ENCODE measurements around the gene FAM149A.

Gene FAM149A

DNA sequence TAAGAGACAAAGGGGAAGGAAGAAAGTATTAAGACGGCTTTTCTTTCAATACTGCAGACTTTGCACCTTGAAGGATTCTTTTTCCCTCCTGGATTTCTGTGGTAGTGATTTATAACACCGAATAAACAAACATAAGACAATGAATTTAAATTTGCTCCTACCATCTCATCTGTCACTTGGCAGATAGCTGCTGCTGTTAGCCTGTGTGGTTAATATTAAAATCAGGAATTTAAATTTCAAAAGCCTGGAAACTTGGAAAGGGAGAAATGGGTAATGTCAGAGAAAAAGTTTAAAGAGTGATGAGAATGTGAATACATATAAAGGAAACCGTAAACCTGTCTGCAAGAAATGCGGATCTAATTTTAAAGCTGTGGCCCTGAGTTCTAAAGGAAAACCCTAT lies 3.4 kb downstream of the FAM149A start:
- DNase-seq = no peak

DNA sequence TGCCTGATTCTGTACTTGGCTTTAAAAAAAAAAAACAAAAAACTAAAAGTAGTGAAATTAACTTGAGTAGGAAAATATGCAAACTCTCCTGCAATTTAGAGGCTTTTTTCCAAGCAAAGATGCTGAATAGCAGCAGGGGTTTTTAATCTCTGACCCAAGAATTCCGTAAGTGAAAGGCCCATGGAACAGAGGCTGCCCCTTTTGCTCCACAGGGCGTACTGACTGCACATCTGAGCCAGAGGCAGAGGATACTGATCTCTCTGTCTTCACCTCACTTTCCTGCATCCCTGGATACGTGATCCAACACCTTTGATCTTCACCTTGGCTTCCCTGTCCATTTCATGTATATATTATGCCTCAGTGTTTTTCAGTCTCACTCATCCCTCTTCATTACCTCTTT lies 3.9 kb downstream of the FAM149A start:
- no peak for DNase-seq

DNA sequence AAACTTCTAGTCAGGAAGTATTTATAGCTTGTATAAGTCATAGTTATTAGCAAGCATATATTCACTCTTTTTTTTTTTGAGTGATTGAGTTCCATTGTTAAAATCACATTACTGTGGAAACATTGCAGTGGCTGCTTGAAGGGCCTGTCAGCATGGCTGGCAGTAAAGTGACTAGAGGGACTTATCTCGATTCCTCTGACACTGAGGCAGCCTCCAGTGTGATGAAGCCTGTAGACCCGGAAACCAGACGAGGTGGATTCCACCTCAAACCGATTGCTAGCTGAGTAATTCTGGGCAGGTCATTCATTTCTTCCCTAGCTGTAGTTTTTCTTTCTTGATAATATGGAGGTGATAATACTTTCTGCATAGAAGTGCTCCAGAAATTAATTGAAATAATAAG lies 4.7 kb downstream of the FAM149A start:
- DNase-seq = no peak

DNA sequence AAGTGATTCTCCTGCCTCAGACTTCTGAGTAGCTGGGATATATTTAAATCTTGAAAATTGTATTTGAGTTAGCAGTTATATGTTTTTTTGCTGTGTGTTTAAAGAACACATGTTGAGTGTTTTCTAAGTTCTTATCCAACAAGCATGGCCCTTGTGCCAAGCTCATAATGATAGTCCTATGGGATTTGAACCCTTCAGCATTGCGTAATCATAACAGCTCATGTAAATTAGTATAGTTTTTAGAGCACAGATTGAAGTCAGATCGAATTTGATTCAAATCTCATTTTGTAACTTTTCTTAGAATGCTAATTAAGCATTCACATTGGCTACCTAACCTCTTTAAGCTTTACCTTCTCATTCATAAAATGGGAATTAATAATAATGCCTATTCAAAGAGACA lies 12.2 kb downstream of the FAM149A start:
- no peak for DNase-seq

DNA sequence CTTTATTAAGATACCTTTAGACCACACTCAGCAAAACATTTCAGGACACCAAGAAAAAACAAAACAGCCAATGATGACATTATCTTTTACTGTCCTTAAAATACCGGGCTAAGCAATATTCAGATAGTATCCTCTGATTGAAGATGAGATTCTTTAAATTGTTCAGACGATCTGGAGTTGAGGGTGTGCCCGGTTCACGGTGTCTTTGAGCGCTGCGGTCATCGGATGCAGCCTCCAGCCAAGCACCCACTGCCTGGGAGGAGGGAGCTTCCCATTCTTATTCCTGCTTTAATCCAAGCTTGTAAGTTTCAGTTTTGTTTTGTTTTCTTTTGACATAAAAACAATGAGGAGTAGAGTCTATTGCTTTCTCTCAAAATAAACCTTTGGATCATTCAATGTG lies 14.1 kb downstream of the FAM149A start:
- no peak for DNase-seq

DNA sequence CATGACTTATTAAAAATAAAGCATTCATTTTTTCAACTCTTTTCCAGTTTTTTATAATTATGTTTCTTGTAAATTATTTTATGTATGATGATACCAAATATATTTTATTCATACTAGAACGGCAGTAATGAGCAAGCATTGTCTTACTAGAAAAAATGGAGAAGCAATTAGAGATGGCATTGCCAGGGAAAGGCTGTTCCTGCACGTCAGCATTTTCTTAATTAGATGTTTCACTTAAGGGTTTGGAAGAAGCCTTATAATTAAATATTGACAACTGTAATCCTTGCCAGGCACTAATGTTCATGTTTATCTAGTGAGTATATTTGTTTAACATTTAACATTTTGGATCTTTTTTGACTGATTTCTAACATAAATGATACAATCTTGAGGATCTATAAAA lies 16.6 kb downstream of the FAM149A start:
- no peak for DNase-seq

DNA sequence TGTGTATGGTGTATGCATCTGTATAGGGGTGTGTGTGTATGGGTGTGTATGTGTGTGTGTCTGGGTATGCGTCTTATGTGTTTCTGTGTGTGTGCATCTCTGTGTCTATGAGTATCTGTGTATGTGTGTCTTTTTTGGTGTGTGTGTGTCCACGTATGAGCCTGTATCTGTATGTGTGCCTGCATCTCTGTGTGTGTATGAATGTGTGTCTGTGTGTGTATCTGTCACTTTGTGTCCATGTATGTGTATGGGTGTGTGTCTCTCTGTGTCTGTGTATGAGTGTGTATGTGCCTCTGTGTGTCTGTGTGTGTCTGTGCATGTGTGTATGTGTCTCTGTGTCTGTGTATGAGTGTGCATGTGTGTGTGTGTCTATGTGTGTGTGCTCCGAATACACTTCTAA lies 24.3 kb downstream of the FAM149A start:
- DNase-seq = no peak

DNA sequence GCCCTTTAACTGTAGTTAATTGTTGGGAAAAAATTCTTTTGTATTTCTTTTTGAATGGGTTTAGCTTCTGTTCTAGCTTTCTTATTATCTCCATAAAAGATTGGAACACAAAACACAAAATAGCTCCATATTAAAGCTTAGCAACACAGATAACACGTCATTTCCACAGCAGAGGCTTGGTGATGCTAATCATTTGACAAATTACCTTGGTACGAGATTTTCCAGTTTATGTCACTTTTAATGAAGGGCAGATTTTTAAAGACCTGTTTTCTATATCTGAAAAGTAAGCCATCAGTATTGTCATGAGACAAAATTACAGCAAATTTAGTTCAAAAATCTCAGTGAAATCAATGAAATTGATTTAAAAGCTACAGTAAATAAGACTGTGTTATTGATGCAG lies 27.4 kb downstream of the FAM149A start:
- no peak for DNase-seq

DNA sequence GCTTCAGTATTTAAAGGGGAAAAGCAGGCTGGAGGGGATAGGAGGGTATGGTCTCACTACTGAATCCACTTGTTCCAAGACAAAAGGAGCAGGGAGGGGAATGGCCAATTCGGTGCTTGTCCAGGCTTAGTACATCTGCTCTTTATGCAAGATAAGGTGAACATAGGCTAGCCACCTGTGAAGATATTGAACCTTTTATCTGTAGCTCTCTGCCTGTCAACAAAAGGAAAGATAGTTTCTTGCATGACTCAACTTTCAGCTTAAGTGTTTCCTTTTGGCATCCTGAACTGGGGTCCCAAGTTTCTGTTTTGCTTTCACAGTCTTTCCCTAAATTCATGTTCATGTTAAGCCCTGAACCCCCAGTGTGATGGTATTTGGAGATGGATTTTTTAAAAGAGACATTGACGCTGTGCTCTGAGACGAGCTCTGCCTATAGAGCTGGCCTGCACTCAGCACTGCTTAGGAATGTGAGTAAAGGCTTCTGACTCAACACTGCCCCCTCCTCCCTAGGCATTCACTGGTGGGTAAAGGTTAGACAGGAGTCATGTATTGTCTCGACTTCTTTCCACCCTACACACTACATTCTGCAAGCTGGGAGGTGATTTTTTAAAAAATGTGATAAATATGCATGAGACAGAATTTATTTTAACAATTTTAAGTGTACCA lies 28.2 kb downstream of the FAM149A start:
- no peak for DNase-seq

DNA sequence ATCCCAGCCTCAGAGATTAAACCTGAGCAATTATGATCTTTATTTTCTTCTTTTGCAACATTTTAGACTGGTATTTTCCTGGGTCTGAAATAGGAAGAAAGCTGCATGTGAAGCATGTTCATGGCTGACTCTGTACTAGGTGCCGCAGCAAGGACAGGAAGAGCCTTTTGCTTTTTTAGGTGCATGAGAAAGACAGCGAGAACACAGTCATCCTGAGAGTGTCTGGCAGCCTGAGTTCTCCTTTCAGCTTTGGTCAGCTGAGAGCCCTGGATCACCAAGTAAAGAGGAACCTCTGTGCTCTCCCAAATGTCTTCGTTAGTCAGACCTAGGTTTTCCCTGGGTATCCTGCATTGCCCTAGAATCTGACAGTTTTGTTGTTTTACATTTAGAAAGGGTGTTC lies 29.8 kb downstream of the FAM149A start:
- no peak for DNase-seq

DNA sequence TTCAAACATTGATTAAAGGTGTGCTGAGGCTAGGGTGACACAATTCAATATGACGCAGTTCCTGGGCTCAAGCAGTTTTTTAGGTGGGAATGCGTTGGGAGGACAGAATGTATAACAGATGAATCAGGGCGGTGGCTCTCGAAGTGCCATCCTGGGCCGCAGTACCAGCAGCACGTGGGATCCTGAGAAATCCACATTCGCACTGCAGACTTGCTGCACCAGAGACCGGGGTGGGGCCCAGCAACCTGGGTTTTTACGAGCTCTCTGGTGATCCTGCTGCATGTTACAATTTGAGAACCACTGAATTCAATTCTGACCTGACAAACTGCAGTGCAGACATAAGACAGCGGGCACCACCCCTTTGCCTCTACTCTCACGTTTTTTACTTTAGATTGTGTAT lies 30.4 kb downstream of the FAM149A start:
- no peak for DNase-seq

DNA sequence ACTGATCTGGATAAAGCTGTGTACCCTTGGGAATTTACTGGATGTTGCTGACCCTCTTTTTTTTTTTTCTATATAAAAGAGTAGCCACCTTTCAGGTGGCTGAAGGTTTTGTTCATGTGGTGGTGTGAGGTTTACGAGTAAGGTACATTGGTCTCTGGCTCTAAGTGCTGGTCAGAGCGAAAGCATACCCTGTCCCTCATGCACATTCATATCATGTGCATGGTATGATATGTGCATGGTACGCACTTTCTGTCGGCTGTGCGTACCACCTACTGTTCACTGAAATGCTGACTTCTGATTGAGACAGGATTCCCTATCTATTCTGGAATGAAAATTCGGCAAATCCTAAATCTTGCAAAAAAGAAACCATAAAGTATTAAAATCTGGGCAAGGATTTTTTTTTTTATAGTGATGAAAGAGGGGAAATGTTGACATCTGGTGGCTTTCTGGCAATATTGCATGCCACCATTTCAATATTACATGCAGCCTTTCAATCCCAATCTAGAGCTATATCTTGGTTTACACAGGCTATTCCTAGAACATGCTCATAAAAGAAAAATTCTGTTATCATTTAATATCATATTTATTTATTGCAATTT lies 32.8 kb downstream of the FAM149A start:
- no peak for DNase-seq

DNA sequence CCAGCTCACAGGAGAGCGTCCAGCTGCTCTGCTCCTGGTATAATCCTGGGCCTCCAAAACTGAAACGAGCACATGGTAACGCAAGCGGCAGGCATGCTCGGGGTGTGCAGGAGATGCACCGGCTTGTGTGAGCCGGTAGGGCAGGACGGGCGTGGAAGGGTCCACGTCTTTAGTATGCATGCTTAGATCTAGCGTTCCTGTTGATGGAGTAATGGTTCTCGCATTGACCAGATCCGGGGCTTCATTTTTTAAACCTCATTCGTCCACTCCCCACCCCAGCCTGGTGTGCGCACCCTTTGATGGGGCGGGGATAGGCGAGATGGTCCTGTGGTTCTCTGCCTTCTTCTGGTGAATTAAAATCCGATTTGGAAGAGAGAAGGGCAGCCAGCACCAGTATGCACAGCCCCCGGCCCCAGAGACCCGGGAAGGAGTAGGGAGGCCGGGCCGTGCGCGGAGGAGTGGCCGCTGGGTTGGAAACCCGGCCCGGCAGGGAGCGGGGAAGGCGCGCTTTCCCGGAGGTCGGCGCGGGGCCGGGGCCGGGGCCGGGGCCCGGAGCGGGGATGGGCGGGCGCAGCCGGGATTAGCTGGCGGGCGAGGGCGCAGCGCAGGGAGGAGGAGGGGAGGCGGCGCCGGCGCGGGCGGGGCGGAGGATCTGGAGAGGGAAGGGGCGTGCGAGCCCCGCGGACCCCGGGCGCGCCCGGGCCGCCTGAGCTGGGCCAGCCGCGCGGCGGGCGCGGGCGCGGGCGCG lies 39.9 kb downstream of the FAM149A start:
- no peak for DNase-seq

DNA sequence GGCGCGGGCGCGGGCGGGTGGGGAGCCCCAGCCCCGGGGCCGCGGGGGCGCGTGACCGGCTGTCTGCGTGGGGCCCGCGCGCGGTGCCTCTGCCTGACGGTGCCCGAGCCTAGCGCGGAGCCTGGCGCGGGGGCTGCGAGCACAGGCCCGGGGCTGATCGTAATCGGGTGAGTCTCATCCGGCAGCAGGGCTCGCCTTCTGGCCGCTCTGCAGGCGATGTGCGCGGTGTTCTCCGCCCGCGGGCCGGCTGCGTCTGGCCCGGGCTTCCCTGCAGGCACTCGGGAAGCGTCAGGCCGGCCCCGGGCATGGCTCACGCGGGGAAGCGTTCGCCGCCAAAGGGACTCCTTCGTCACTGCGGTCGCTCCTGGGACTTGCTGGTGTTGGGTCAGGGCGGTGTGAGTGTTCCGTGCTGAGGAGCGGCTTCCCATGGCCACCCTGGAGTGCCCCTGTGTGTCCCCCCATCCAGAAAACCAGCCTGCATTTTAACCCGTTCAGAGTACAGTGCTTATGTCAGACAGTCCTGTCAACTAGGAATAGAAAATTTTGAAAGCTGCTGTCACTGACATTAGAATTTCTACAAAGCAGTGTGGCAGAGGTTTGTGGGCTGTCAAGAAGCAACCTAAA lies 40.6 kb downstream of the FAM149A start:
- DNase-seq = no peak

DNA sequence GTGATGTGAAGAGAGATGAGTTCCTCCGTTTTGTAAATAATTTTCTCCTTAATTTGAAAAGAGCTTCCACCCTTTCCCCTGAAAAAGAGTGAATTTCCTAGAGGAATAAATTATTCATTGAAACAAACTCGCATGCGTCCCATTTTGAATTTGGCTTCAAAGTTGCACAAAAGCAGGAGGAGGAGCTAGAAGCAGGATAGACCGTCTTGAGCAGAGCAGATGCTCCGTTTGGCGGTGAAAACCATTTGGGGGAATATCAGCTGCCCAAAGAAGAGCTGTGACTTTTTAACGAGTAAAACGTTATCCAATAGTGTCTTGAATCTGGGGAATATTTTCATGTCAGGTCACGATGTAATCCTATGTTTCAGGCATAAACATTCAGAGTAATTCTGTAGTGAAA lies 42.0 kb downstream of the FAM149A start:
- no peak for DNase-seq

DNA sequence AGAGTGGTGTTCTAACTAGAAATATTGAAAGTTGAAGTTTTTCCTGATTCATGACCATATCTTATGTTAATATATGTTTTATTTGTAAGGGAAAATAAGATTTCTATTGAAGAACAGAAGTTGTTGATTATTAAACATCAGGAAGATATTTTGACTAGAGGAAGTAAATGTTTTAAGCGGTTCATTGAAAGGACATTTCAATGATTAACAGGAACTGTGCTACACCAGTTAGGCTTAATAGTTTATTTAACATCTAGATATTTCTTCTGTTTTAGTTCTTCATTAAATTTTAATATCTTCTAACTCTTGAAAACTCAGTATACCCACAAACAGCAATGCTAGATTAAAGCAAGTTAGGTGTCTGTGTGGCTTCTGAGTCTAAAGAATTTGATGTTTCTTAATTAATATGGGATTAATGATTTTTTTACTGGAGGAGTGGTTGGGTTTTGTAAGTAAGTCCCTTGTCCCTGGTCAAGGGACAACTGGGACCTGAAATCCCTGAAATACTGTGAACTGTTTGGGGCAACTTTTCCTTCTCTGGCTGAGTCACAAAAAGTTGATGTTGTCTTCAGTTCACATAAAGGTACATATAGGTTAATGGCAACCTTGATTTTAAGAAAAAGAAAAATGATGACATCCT lies 44.0 kb downstream of the FAM149A start:
- DNase-seq = no peak

DNA sequence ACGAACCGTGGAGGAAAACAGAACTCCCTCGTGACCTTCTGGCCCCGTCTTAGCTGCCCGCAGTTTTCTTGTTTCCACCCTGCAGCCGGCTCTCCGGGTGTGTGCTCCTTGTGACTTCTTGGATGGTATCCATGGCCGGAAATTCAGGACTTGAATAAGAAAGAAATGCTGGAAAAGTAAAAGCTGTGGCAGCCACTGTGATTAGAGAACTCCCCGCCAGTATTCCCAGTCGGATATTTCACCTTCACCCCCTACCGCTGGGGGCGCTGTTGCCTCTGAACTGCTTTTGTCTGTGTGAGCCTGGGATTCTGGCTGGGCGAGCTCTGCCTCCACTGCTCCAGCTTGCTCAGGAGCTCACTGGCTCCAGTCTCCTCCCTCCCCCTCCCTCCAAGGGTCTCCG lies 45.4 kb downstream of the FAM149A start:
- DNase-seq = no peak

DNA sequence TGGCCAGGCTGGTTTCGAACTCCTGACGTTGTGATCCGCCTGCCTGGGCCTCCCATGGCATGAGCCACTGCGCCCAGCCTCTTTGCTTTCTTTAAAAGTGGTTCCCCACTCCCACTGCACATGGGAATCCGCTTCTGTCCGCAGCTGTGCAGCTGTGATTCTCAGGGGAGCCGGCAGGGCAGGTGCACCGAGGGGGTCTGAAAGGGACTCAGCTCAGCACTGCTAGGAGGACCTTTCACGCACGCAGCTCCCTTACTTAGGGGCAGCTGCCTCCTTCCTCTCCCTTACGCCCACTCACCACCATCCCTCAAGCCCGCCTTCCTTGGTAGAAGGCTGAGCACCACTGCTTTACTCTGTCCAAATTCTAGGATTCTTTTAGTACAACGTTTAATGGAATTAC lies 46.4 kb downstream of the FAM149A start:
- DNase-seq = no peak

DNA sequence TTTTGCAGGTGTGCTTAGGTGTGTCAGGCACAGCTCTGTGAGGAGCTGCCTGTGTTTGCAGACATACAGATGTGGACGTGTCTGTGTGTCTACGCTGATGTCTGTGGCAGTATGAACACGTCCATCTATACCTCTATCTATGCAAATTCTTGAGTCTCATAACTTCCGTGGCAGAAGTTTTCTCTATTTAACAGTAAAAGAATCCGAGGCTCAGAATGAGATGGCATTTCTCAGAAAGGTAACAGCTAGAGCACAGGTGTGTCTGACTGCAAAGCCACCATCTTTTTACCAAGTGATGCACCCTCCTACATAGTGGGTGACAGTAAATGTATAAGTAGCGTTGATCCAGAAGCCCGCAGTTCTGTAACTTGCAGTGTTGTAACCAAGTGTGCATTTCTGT lies 47.0 kb downstream of the FAM149A start:
- DNase-seq = no peak

DNA sequence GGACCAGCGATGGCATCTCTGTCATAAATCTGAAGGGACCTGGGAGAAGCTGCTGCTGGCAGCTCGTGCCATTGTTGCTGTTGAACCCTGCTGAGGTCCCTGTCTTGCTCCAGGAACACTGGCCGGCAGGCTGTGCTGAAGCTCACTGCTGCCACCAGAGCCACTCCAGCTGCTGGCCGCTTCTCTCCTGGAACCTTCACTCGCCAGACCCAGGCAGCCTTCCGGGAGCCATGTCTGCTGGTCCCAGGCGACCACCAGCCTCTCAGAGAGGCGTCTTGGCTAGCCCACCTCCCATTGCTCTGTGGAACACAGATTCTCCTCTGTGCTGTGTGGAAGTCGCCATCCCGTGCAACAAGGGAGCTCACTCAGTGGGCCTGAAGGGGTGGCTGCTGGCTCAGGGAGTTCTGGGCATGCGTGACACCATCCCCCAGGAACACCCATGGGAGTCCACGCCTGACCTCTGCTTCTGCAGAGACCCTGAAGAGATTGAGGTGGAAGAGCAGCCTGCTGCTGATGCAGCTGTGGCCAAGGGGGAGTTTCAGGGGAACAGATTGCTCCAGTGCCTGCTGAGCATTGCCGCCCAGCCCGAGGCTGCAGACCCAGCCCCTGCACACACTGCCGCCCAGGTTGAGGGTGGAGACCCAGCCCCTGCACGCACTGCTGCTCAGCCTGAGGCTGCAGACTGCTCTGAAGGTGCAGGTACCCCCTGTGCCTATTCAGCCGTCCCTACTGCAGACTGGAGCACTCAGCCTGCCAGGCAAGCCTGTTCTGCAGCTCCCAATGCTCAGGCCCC lies 53.7 kb downstream of the FAM149A start:
- no peak for DNase-seq

DNA sequence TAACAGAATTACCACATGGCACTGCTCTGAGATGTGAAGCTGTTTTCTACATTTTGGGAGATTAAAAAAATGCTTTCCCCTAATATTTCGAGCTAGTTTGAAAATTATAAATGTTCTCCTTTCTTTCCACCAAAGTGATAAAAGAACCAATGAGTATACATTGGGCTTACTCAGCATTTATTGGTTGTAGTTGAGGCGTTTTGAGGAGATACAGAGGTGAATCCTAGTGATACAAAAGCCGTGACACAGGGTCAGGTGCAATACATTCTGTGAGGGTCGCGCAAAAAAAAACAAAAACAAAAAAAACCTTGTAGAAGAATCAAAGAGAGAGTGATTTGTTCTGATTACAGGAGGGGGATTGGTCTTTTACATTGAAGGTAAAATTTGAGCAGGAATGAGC lies 54.5 kb downstream of the FAM149A start:
- no peak for DNase-seq

DNA sequence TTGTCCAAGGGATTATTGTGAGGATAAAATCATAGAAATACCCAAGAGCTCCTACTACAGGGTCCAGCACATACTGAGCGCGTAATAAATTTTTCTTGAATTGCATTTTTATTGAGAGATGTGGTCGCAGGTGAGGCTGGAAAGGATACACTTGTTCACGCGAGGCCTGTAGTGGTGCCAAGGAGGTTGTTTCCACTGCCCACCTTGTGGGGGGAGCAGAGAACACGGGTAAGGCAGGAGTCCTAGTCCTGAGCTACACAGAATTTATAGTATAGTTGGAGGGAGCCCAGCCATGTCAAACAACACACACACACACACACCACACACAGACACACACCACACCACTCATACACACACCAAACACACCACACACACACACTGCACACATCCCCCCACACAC lies 55.1 kb downstream of the FAM149A start:
- DNase-seq = no peak

DNA sequence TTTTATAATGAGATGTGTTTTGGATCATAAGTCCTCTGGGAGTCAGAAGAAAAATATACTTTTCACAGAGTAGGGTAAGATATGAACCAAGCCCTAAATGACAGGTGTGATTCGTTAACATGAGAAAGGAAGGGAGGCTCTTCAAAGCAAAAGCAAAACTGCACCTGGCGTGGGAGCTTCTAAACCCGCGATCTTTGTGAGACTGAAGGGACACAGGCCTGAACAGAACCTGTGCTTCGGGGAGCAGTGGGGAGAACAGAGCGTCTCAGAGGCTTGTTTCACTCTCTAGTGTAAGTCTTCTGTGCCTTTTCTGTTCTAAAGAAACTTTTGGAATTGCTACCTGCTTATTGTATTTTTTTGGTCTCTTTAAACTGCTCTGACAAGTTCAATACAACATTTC lies 56.6 kb downstream of the FAM149A start:
- no peak for DNase-seq
